ENCODE measurements around the gene RPL12.

RPL12 gene

GRCh38 chr9:127450830-127451607 lies at the start of gene RPL12, which contains the start of gene LRSAM1:
TSS of gene RPL12 (minus strand) at chr9:127451406. CDS start at chr9:127451317, 89 bp downstream.
TSS of gene LRSAM1 (plus strand) at chr9:127451510. CDS start at chr9:127454528, 3,018 bp downstream.
- peak; percentile 94 for DNase-seq

GRCh38 chr9:127500862-127501261 lies 49.7 kb upstream of the RPL12 start:
- no peak for DNase-seq

GRCh38 chr9:127500399-127500798 lies 49.2 kb upstream of the RPL12 start:
- no peak for DNase-seq

GRCh38 chr9:127498298-127498697 lies 47.1 kb upstream of the RPL12 start:
- no peak for DNase-seq

- no peak for DNase-seq
Observed at GRCh38 chr9:127497656-127498290, 46.6 kb upstream of the RPL12 start.

GRCh38 chr9:127496974-127497373 lies 45.8 kb upstream of the RPL12 start:
- DNase-seq = no peak

- no peak for DNase-seq
Observed at GRCh38 chr9:127495884-127496555, 44.8 kb upstream of the RPL12 start.

GRCh38 chr9:127494304-127494702 lies 43.1 kb upstream of the RPL12 start:
- DNase-seq = no peak

- DNase-seq = no peak
Observed at GRCh38 chr9:127493592-127494303, 42.5 kb upstream of the RPL12 start.

- no peak for DNase-seq
Observed at GRCh38 chr9:127492616-127493015, 41.4 kb upstream of the RPL12 start.

GRCh38 chr9:127491516-127491915 lies 40.3 kb upstream of the RPL12 start:
- DNase-seq = no peak

- DNase-seq = no peak
Observed at GRCh38 chr9:127490535-127491230, 39.5 kb upstream of the RPL12 start.

- no peak for DNase-seq
Observed at GRCh38 chr9:127489471-127490115, 38.4 kb upstream of the RPL12 start.

GRCh38 chr9:127488946-127489345 lies 37.7 kb upstream of the RPL12 start:
- DNase-seq = no peak

- no peak for DNase-seq
Observed at GRCh38 chr9:127485995-127486394, 34.8 kb upstream of the RPL12 start.

- DNase-seq = no peak
Observed at GRCh38 chr9:127482662-127483061, 31.5 kb upstream of the RPL12 start.

- DNase-seq = no peak
Observed at GRCh38 chr9:127479507-127480081, 28.4 kb upstream of the RPL12 start.

- DNase-seq = no peak
Observed at GRCh38 chr9:127474592-127474991, 23.4 kb upstream of the RPL12 start.

GRCh38 chr9:127473932-127474331 lies 22.7 kb upstream of the RPL12 start:
- no peak for DNase-seq

GRCh38 chr9:127473501-127473900 lies 22.3 kb upstream of the RPL12 start:
- no peak for DNase-seq

GRCh38 chr9:127470662-127471061 lies 19.5 kb upstream of the RPL12 start:
- DNase-seq = no peak

GRCh38 chr9:127467621-127468020 lies 16.4 kb upstream of the RPL12 start:
- DNase-seq = no peak
